HG02938 (cell line): Measurements from ENCODE around the gene UHRF1.
"Not testable (repeated sequence)": the region's sequence is repeated elsewhere in the genome, so short reads cannot be mapped to it uniquely, and the experiment has no call there.

Experiments used
- ATAC-seq: cut with Tn5 transposase; IDR thresholded peaks from one replicate; pipeline ENCODE4 v1.9.1; 2021; ENCODE audit warnings: mild to moderate bottlenecking, moderate library complexity; ENCODE audit not compliant: unreplicated experiment

UHRF1 gene

GRCh38 chr19:4909156-4909896 is at the start of gene UHRF1:
Gene UHRF1 (plus strand): TSS chr19:4909501. CDS start chr19:4910886, 1,385 bp downstream.
- ATAC-seq, result peak; percentile 20

- ATAC-seq, result no peak
These were observed 49.6 kb upstream of the UHRF1 start for GRCh38 chr19:4859697-4860096.

DNA sequence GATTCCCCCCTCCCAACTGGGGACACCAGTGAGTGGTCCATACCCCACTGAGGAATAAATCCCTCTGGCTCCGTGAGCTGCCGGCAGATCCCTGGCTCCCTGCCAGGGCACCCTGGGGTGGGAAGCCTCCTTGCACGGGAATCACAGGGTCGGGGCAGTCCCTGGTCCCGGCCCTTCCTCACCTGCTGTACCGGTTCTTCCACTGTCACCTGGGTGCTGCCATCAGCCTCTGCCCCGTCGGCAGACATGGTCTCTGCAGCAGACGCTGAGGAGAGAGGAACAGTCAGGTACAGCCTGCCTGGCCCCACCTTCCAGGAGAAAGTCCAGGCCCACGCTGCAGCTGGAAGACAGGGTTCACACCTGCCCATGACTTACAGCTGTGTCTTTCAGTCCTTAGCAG is 48.2 kb upstream of the UHRF1 start:
- ATAC-seq, result no peak

- ATAC-seq, result no peak
These were observed 42.5 kb upstream of the UHRF1 start for GRCh38 chr19:4866595-4867424.

GRCh38 chr19:4867534-4868285 is 41.6 kb upstream of the UHRF1 start, which contains the start of gene PLIN3:
Gene PLIN3 (minus strand): TSS chr19:4867667. CDS start chr19:4861394, 6,273 bp downstream.
- peak; percentile 59 for ATAC-seq

DNA sequence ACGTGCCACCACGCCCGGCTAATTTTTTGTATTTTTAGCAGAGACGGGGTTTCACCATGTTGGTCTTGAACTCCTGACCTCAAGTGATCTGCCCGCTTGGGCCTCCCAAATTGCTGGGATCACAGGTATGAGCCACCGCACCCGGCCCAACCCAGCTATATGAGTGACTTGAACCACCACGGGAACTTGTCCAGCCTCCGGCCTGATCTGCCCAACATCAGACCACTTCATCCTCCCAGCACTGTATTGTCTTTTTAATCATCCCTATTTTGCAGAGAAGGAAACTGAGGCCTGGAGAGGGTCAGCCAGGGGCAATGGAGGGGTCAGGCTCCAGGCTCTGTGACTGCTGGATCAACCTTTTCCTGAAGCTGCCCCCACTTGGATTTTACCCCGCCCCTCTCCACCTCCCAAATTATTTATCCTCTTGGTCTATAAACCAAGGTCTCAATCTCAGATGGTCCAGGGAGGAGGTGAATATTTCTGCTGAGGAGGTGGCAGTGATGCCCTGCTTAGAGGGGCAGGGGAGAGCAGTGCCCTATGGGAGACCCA is 40.9 kb upstream of the UHRF1 start:
- no peak for ATAC-seq

- no peak for ATAC-seq
These were observed 39.1 kb upstream of the UHRF1 start for GRCh38 chr19:4870025-4870700.

GRCh38 chr19:4871711-4872110 is 37.6 kb upstream of the UHRF1 start:
- no peak for ATAC-seq

GRCh38 chr19:4873930-4874329 is 35.4 kb upstream of the UHRF1 start:
- ATAC-seq, result no peak

DNA sequence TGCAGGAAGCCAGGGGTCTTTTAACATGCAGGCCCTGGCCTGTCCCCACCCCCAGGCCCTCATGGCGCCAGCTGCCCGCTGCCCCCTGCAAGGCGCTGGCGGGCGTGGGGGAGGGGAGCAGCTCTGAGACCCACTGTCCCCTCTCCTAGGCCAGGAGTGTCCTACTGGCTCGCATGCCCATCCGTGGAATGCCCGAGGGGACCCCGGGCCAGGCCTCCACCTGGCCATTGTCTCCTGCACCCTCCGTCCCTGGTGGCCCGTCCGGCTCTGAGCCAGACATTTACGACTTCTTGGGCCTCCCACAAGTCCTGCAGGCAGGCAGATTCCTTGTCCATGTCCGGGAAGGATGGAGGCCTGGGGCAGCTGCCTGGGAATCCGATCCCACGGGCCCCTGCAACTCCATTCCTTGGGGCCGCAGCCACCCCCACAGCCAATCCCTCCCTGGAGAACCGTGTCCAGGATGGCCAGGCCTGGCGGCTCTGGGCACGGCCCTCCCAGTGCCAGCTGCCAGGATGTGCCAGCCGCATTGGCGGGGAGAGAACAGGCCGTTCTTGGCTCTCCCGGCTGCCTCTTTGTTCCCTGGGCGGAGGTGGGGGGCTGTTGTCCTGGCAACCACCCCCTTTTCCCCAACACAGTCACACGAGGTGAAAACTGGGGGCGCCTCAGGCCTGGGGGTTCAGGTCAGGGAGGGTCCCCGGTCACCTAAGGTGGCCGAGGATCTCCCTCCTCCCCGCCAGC is 31.4 kb upstream of the UHRF1 start:
- ATAC-seq, result no peak

DNA sequence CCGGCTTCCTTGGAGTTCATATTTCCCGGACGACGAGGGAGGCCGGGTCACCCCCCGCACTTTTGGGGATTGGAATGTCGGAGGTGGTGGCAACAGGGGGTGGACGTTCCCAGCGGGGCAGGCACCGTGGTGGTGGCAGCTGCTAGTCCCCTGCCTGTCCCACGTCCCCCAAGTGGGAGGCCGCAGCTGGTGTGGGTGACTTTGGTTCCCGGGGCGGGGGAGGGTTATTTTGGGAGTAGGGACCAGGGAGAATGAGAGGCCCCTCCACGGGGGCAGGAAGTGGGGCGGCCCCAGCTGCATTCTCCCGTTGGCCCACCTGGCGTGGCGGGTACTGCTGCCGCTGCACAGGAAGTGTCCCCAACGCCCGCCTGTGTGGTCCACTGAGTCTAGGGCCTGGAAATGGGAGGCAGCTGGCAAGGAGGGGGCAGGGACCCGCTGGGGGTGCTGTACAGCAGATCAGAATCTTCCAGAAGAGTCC is 30.8 kb upstream of the UHRF1 start:
- no peak for ATAC-seq

DNA sequence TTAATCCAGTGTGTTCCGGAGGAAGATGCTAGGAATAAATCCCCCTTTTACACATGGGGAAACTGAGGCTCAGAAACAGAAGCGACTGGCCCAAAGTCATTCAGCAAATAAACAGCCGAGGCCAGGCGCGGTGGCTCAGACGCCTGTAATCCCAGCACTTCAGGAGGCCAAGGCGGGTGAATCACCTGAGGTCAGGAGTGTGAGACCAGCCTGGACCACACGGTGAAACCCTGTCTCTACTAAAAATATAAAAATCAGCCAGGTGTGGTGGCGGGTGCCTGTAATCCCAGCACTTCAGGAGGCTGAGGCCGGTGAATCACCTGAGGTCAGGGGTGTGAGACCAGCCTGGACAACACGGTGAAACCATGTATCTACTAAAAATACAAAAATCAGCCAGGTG is 30.3 kb upstream of the UHRF1 start:
- no peak for ATAC-seq

DNA sequence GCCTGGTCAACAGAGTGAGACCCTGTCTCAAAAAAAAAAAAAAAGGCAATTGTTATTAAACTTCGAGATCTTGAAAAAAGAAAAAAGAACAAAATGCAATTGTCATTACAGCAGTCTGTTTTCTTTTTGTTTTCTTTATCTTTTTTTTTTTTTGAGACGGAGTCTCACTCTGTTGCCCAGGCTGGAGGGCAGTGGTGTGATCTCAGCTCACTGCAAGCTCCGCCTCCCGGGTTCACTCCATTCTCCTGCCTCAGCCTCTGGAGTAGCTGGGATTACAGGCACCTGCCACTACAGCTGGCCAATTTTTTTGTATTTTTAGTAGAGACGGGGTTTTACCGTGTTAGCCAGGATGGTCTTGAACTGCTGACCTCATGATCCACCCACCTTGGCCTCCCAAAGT is 26.4 kb upstream of the UHRF1 start:
- ATAC-seq, result not testable (repeated sequence)

GRCh38 chr19:4884993-4885392 is 24.3 kb upstream of the UHRF1 start:
- ATAC-seq, result not testable (repeated sequence)

- ATAC-seq, result not testable (repeated sequence)
These were observed 21.5 kb upstream of the UHRF1 start for GRCh38 chr19:4887803-4888202.

GRCh38 chr19:4889034-4889815 is 20.1 kb upstream of the UHRF1 start:
- ATAC-seq, result no peak

DNA sequence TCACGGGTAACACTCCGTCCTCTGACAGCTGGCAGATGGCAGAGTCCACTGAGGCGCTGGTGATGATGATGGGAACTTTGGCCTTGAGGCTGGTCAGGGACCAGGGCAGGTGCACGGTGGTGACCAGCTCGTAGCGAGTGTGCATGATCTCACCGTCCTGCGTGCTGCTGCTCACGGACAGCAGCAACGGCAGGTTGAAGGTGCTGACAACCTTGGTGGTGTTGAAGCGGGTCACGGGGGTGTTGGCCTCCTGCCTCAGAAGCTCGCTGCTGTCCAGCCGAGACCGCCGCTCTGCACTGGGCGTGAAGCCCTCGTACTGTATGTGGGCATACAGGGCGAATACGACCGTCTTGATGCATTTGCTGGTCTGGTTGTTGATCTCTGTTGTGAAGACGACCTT is 18.2 kb upstream of the UHRF1 start:
- no peak for ATAC-seq

- ATAC-seq, result not testable (repeated sequence)
These were observed 16.3 kb upstream of the UHRF1 start for GRCh38 chr19:4892962-4893361.

GRCh38 chr19:4896372-4896771 is 12.9 kb upstream of the UHRF1 start:
- ATAC-seq, result no peak
